H9 (cell line): ENCODE measurements around the gene CSRP1. TPM values are rescaled to one million over a fixed set of nuclear protein-coding genes. Genes with fewer than 3 reads are reported as not detected.
A peak's percentile ranks its signal among the peaks of the same experiment; 100 is the strongest.

Source experiments
- DNase-seq: peaks from one replicate; pipeline ENCODE4 v3.0.0-alpha.2; 2017
- H2AFZ ChIP-seq: one replicate; pipeline ENCODE4 v1.6.1; 2013; ENCODE audit warnings: mild to moderate bottlenecking, low read length, control low read depth, moderate library complexity
- H2AK5ac ChIP-seq: 2 replicates; pipeline ENCODE4 v1.6.1; 2013; ENCODE audit warnings: low read length, control low read depth, mixed read lengths; ENCODE audit not compliant: insufficient read length
- H2BK120ac ChIP-seq: one replicate; pipeline ENCODE4 v1.6.1; 2013; ENCODE audit warnings: low read depth, mild to moderate bottlenecking, low read length, control low read depth, inconsistent platforms; ENCODE audit not compliant: poor library complexity, severe bottlenecking
- H2BK12ac ChIP-seq: 2 replicates; pipeline ENCODE4 v1.6.1; 2013; ENCODE audit warnings: low read length, control low read depth, mixed read lengths, low read depth; ENCODE audit not compliant: insufficient read length
- H2BK15ac ChIP-seq: 2 replicates; pipeline ENCODE4 v1.6.1; 2013; ENCODE audit warnings: low read depth, low read length, control low read depth
- H2BK20ac ChIP-seq: one replicate; pipeline ENCODE4 v1.6.1; 2013; ENCODE audit warnings: low read depth, mild to moderate bottlenecking, low read length, control low read depth, inconsistent platforms; ENCODE audit not compliant: poor library complexity, severe bottlenecking
- H2BK5ac ChIP-seq: 2 replicates; pipeline ENCODE4 v1.6.1; 2013; ENCODE audit warnings: low read length, control low read depth, mixed read lengths; ENCODE audit not compliant: insufficient read length
- H3K14ac ChIP-seq: 2 replicates; pipeline ENCODE4 v1.6.1; 2013; ENCODE audit warnings: low read length, control low read depth; ENCODE audit not compliant: insufficient read depth
- H3K18ac ChIP-seq: 2 replicates; pipeline ENCODE4 v1.6.1; 2013; ENCODE audit warnings: low read depth, mild to moderate bottlenecking, mixed read lengths, low read length, control low read depth; ENCODE audit not compliant: insufficient read length
- H3K23ac ChIP-seq: 2 replicates; pipeline ENCODE4 v1.6.1; 2013; ENCODE audit warnings: low read length, control low read depth, mixed read lengths, low read depth; ENCODE audit not compliant: insufficient read length
- H3K23me2 ChIP-seq: 2 replicates; pipeline ENCODE4 v1.6.1; 2013; ENCODE audit warnings: low read depth, mild to moderate bottlenecking, mixed read lengths, low read length, control low read depth; ENCODE audit not compliant: insufficient read length, poor library complexity, severe bottlenecking
- H3K27ac ChIP-seq: 2 replicates; pipeline ENCODE4 v1.5.1; 2013; ENCODE audit warnings: low read length, control low read depth, mixed read lengths, low read depth; ENCODE audit not compliant: insufficient read length
- H3K27me3 ChIP-seq: 2 replicates; pipeline ENCODE4 v1.6.1; 2013; ENCODE audit warnings: low read length, control low read depth, inconsistent platforms; ENCODE audit not compliant: insufficient read depth
- H3K4ac ChIP-seq: 2 replicates; pipeline ENCODE4 v1.6.1; 2013; ENCODE audit warnings: low read depth, mild to moderate bottlenecking, control low read depth, inconsistent platforms, low read length, moderate library complexity
- H3K4me1 ChIP-seq: 2 replicates; pipeline ENCODE4 v1.6.1; 2013; ENCODE audit warnings: low read length, control low read depth, inconsistent platforms; ENCODE audit not compliant: insufficient read depth
- H3K4me2 ChIP-seq: 2 replicates; pipeline ENCODE4 v1.6.1; 2013; ENCODE audit warnings: low read length, control low read depth, mixed read lengths; ENCODE audit not compliant: insufficient read length, insufficient read depth
- H3K56ac ChIP-seq: 2 replicates; pipeline ENCODE4 v1.6.1; 2013; ENCODE audit warnings: low read depth, mild to moderate bottlenecking, mixed read lengths, low read length, control low read depth; ENCODE audit not compliant: insufficient read length
- H3K79me1 ChIP-seq: 2 replicates; pipeline ENCODE4 v1.6.1; 2013; ENCODE audit warnings: low read depth, mild to moderate bottlenecking, moderate library complexity, low read length, control low read depth, inconsistent platforms; ENCODE audit not compliant: insufficient read depth, poor library complexity, severe bottlenecking
- H3K79me2 ChIP-seq: 2 replicates; pipeline ENCODE4 v1.6.1; 2013; ENCODE audit warnings: low read length, control low read depth, inconsistent platforms; ENCODE audit not compliant: insufficient read depth
- H3K9ac ChIP-seq: 2 replicates; pipeline ENCODE4 v1.6.1; 2013; ENCODE audit warnings: low read length, control low read depth, mixed read lengths; ENCODE audit not compliant: insufficient read length; ENCODE audit errors: extremely low read depth
- H3K9me3 ChIP-seq: one replicate; pipeline ENCODE4 v1.6.1; 2013; ENCODE audit warnings: low read depth, low read length, inconsistent platforms; ENCODE audit not compliant: control insufficient read depth
- H3T11ph ChIP-seq: one replicate; pipeline ENCODE4 v1.6.1; 2013; ENCODE audit warnings: mild to moderate bottlenecking, low read length, control low read depth, inconsistent platforms
- H4K20me1 ChIP-seq: one replicate; pipeline ENCODE4 v1.6.1; 2013; ENCODE audit not compliant: control insufficient read depth, insufficient read length, insufficient read depth
- H4K5ac ChIP-seq: 2 replicates; pipeline ENCODE4 v1.6.1; 2013; ENCODE audit warnings: low read depth, mild to moderate bottlenecking, mixed read lengths, low read length, control low read depth; ENCODE audit not compliant: insufficient read length
- H4K8ac ChIP-seq: replicated peaks from 2 replicates; pipeline ENCODE4 v1.6.1; 2013; ENCODE audit warnings: low read length, control low read depth, mixed read lengths, low read depth; ENCODE audit not compliant: insufficient read length
- H4K91ac ChIP-seq: 2 replicates; pipeline ENCODE4 v1.6.1; 2013; ENCODE audit warnings: low read depth, mild to moderate bottlenecking, moderate library complexity, mixed read lengths, low read length, control low read depth; ENCODE audit not compliant: insufficient read length
- H3K27ac Mint-ChIP-seq, 3 experiments: 2 replicates in 2 of 3; 3 replicates in 1 of 3; pipeline ENCODE4 v1.8.0; 2020 to 2021; ENCODE audit warnings: mixed read lengths in 3 of 3, mild to moderate bottlenecking in 1 of 3, moderate library complexity in 1 of 3
- H3K27me3 Mint-ChIP-seq: 2 replicates; pipeline ENCODE4 v1.8.0; 2021; ENCODE audit warnings: low read depth, mild to moderate bottlenecking, moderate library complexity, mixed read lengths
- H3K36me3 Mint-ChIP-seq, 3 experiments: 2 replicates in 2 of 3; 3 replicates in 1 of 3; pipeline ENCODE4 v1.8.0; 2020 to 2021; ENCODE audit warnings: low read depth in 3 of 3, mixed read lengths in 3 of 3; ENCODE audit not compliant: insufficient read depth in 1 of 3
- H3K4me1 Mint-ChIP-seq, 2 experiments: 2 replicates each; pipeline ENCODE4 v1.8.0; 2020; ENCODE audit warnings: mixed read lengths in 2 of 2
- H3K4me3 Mint-ChIP-seq, 2 experiments: 2 replicates in 1 of 2; 3 replicates in 1 of 2; pipeline ENCODE4 v1.8.0; 2020 to 2021; ENCODE audit warnings: mild to moderate bottlenecking in 2 of 2, mixed read lengths in 2 of 2, moderate library complexity in 1 of 2
- H3K9me3 Mint-ChIP-seq, 2 experiments: 2 replicates in 1 of 2; 3 replicates in 1 of 2; pipeline ENCODE4 v1.8.0; 2020; ENCODE audit warnings: mild to moderate bottlenecking in 2 of 2, mixed read lengths in 2 of 2, moderate library complexity in 1 of 2
- CTCF ChIP-seq: fragments of 200-600 bp; sonication (generic); conservative IDR thresholded peaks from 3 replicates; pipeline ENCODE4 v1.8.0; 2021; ENCODE audit warnings: antibody characterized with exemption, mild to moderate bottlenecking
- WGBS: extraction: QIAGEN DNeasy Blood & Tissue Kit; methylation state at CpG from one replicate; pipeline ENCODE4 v1.1.7; 2013; ENCODE audit warnings: missing lambda C conversion rate, low lambda C conversion rate, mixed read lengths; ENCODE audit not compliant: insufficient read length; ENCODE audit errors: extremely low coverage; 5-methylcytosine and 5-hydroxymethylcytosine counted together
- total RNA-seq: library from RNA; stranded (reverse); gene quantifications from 2 replicates; pipeline ENCODE4 v1.2.1, GENCODE V29; 2021

Gene CSRP1
- total RNA-seq, 1 experiment from 2014 or later: 0.44 TPM

- Histone ChIP-seq H4K91ac (no peak overlapping the region), H2BK15ac (no peak overlapping the region), H2AFZ (no peak overlapping the region), H3K9me3 (no peaks in the 10 kb centered on the region), H2BK120ac (no peak overlapping the region), H3K79me1 (no peaks in the 10 kb centered on the region), H3K79me2 (no peaks in the 10 kb centered on the region), H3K9ac (no peak overlapping the region), H2BK5ac (no peak overlapping the region), H4K8ac (no peak overlapping the region), H3T11ph (no peak overlapping the region), H3K14ac (no peak overlapping the region), H3K4ac (no peak overlapping the region), H3K27ac (no peak overlapping the region), H2AK5ac (no peak overlapping the region), H3K56ac (no peak overlapping the region), H3K4me2 (peak overlapping the region; percentile 52), H3K27me3 (peaks cover 4% of the 10 kb centered on the region; the same call in 1 of the 2 replicates), H3K18ac (no peak overlapping the region), H3K23me2 (peaks cover 8% of the 10 kb centered on the region), H4K5ac (no peak overlapping the region), H2BK12ac (no peak overlapping the region), H4K20me1 (no peaks in the 10 kb centered on the region), H3K4me1 (peaks cover 4% of the 10 kb centered on the region), H2BK20ac (no peak overlapping the region), H3K23ac (no peak overlapping the region)
- H3K4me3 Mint-ChIP-seq: no peak overlapping the region; a peak in 1 of 5 replicates
- no peak for DNase-seq
- H3K27me3 Mint-ChIP-seq: peaks cover 2% of the 10 kb centered on the region; the same call in 1 of the 2 replicates
- no peak for TF ChIP-seq CTCF
- H3K4me1 Mint-ChIP-seq: peaks cover 29 to 38% of the 10 kb centered on the region in 2 experiments
- no peaks in the 10 kb centered on the region for H3K9me3 Mint-ChIP-seq
- H3K27ac Mint-ChIP-seq: peak overlapping the region in 2 of 3 experiments; percentile 85 to 91; a peak in 1 of 7 replicates
- H3K36me3 Mint-ChIP-seq: no peaks in the 10 kb centered on the region
- WGBS: no CpG with 5 or more reads among the region's 3 CpGs
These were observed 831 bp downstream of the CSRP1 start for GRCh38 chr1:201506092-201506491.
